Body of pancreas (tissue), 4 donors: ENCODE results near the gene ACVR1.

Experiments used
- CTCF ChIP-seq, 7 experiments: fragments of 450-650 bp in 4 of 7; fragments of 200-600 bp in 3 of 7; sonication (generic) in 3 of 7; IDR thresholded peaks; one replicate each; pipeline ENCODE4 v1.5.1; 2016 to 2019; ENCODE audit warnings: antibody characterized with exemption in 7 of 7
- POLR2A ChIP-seq, 3 donors: fragments of 450-650 bp; IDR thresholded peaks; one replicate each; pipeline ENCODE4 v1.6.1; 2016; ENCODE audit warnings: antibody characterized with exemption in 3 of 3, mild to moderate bottlenecking in 2 of 3

- TF ChIP-seq CTCF (IDR thresholded peaks at IDR 0.05) (no peak), POLR2A (IDR thresholded peaks at IDR 0.05) (no peak)
Observed at GRCh38 chr2:157725846-157726245, 150.3 kb downstream of the ACVR1 start.
